Kasumi-1 (cell line): Measurements from ENCODE around the gene DCAF8.

Source experiments
- DNase-seq, 2 experiments: peaks; one replicate each; lab custom pipeline; 2025; lab: John Stamatoyannopoulos, UW

Gene DCAF8

DNA sequence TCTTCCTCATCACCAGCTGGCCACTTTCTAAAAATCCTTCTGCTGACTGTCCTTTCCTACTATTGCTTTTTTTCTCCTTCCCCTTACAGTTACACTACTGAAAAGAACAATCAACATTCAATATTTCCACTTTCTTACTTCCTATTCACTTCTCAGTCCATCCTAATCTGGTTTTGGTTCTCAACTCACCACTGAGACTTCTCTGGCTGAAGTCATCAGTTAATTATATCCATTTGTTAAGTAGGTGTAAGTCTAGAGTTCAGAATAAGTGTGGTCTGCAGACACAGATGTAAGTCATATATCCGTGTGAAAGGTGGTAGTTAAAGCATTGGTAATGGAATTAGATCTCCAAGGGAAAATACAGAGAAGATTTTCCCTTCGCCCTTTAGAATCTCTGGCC is 35.7 kb downstream of the DCAF8 start:
- no peak for DNase-seq

- DNase-seq = no peak
Measured at GRCh38 chr1:160225345-160225744, 37.0 kb downstream of the DCAF8 start.

GRCh38 chr1:160224606-160225005 is 37.7 kb downstream of the DCAF8 start:
- DNase-seq = no peak

DNA sequence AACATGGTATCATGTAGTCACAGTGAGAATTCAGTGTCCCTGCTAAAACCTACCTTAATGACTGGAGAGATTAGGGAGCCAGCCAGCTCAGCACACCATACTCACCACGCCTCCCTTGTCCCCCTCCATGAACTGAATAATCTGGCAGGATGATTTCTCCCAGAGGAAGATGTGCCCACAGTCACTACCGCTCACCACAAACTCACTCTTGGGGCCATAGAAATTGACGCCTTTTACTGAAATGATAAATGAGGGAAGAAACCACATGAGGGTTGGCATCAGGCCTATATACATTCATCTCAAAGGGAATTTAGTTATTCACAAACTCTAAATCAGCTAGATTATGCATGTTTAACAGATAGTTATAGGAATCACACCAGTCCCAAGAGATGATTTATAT is 39.8 kb downstream of the DCAF8 start:
- no peak for DNase-seq

- no peak for DNase-seq
Measured at GRCh38 chr1:160221089-160221488, 41.3 kb downstream of the DCAF8 start.

GRCh38 chr1:160220301-160220700 is 42.0 kb downstream of the DCAF8 start:
- DNase-seq = no peak

- peak; percentile 27 to 28 for DNase-seq
Measured at GRCh38 chr1:160219062-160219929, 43.1 kb downstream of the DCAF8 start.

GRCh38 chr1:160217481-160218051 is 44.8 kb downstream of the DCAF8 start:
- no peak for DNase-seq

DNA sequence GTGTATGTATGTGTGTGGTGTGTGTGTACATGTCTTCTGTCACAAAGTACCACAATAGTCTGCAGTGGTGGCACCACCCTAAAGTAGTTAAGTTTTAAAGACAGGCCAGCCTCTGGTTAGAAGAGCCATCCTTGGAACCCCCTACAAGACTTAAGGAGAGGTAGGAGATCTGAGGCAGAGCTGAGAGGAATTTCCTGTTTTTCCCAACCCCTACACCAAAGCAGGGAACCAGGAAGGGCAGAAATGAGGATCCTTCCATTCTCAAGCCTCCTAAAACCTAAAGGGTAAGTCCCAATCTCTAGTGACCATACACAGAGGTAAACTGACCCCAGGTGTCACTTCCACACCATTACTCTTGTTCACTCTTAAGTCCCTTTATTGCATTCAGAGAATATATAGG is 46.0 kb downstream of the DCAF8 start:
- no peak for DNase-seq

DNA sequence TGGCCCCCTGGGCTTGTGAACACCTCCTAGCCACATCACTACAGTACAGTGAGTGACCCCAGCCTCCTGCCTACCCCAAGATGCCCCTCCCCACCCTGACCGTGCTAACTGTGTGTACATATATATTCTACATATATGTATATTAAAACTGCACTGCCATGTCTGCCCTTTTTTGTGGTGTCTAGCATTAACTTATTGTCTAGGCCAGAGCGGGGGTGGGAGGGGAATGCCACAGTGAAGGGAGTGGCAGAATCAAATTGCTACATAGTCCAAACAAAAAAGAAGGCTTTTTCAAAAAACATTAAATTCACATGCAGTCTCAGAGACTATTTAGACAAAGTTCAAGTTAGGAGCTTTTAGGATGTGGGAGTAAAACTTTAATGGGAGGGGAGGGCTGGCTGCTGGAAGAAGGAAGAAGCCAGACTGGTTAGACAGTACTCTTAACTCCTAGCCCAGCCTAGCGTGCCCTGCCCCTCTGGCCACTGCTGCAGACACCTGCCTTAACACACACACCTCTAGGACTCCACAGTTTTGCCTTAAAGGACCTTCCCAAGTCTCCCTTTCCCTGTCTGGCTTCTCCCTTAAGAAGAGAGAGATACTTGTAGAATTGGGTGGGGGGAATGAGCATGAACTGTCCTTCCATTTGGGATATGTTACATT is 47.7 kb downstream of the DCAF8 start:
- DNase-seq = no peak

DNA sequence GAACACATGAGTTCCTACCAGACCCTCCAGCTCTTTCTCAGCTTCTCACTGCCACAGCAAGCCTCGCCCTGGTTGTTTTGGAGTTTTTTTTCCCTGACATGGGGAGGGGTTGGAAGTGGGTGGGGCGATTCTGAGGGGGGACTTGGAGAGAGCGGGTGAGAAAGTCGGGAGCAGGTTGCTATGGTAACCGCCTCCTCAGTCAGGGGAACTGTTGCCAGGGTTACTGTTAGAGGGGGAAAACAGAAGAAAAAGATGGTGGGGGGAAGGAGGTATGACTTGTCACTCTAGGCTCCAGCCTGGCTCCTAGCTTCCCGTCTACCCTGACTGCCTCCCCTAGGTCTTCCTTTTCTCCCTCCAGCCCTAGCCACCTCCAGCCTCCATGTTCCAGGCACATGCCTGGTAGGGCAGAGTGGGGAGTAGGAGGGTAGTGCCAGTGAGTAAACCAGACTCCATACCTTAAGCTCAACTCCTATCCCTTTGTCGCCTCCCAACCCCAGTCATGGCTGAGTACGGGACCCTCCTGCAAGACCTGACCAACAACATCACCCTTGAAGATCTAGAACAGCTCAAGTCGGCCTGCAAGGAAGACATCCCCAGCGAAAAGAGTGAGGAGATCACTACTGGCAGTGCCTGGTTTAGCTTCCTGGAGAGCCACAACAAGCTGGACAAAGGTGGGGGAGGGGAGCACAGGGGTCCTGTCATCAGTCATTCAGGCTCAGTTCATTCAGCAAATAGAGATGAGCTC is 51.1 kb downstream of the DCAF8 start:
- DNase-seq = no peak

DNA sequence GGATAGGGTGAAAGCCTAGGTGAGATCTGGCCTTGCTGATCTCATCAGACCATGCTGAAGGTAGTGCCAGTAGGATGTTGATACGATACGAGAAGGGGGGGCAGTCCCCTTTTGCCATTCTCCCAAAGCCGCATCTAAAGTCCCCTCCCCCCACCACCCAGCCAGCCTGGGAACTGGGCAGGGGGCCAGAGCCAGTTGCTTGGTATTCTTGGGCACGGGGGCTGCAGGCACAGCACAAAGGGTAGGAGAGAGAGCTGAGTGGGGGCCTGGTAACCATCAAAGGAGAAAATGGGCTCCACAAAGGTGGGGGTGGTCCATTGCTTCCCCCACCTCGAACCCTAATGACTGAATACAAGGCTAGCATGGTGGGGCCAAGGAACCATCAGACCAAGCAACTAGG is 51.8 kb downstream of the DCAF8 start:
- DNase-seq = no peak

GRCh38 chr1:160209321-160210046 is 52.9 kb downstream of the DCAF8 start:
- no peak for DNase-seq

DNA sequence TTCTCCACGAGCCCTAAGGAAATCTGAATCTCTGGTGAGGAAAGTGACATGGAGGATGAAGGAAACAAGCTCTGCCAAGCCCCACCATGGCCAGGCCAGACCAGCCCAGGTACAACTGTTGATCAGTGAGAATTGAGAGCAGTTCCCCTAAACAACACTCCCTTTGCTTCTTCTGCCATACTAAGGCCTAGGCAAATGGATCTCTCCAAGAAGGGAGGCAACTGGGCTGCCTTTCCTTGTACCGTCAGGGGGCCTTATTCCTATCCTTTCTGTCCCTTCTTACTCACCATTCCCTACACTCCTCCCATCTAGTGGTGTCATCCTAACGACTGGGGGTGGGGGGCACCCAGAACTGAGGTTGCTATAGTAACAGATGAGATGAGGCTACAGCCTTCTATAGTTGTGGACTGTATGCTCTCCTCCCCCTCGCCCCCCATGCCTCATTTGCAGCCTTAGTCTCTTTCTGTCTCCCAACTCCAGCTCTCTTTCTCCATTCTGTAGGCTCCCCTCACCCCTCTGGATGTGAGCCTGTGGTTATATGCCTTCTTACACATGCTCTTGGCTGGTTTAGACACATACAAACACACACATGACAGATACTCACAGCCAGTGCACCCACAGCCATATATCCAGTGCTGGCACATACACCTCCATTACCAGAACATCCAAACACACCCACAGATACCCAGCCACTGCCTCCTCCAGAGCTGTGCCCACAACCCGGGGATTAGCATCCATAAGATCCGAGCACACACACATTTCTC is 53.6 kb downstream of the DCAF8 start:
- DNase-seq = no peak

- no peak for DNase-seq
Measured at GRCh38 chr1:160207771-160208556, 54.4 kb downstream of the DCAF8 start.

DNA sequence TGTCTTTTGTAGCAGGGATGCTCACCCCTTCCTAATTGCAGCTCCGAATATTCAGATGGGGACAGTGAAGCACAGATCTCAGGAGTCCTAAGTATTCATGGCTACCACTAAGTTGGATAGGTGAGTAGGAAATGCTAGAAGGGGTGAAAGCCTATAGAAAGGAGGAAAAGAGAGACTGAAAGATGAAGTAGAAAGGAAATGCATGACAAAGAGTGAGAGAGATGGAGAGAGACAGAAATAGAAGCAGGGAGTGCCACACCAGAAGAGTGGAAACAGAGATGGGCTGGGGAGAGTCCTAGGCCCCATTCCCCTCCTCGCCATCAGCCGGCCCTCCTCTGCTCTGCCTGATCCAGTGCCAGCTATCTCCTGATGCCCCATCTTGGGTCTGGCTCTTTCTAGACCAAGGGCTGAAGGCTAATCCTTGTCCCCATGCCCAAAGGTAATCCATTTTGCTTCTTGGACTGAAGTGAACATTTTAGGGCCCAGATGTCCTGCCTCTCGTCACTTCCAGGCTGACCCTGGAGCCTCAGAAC is 55.2 kb downstream of the DCAF8 start:
- DNase-seq = no peak

GRCh38 chr1:160206421-160207117 is 55.8 kb downstream of the DCAF8 start:
- peak; percentile 22 to 51 for DNase-seq

DNA sequence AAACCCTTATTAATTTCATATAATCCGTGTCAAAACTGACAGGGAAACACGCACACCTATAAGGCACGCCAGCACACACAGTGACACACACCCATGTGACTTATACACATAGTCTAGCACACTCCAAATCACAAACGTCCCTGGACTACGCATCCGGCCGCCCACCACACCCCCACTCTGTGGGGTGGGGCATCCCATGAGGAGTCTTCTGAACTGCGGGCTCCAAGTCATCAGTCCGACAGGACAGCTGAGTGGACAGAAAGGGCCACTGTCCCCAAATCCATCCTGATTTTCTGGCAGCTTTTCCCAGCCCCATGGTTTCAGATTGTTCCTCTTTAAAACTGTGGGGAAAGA is 56.3 kb downstream of the DCAF8 start:
- no peak for DNase-seq
